Testis (tissue), 2 donors: ENCODE data around the gene CLASP2.

ENCODE experiments used
- CTCF ChIP-seq, 3 experiments: fragments of 450-650 bp in 2 of 3; fragments of 200-600 bp in 1 of 3; sonication (generic) in 1 of 3; IDR thresholded peaks; one replicate each; pipeline ENCODE4 v1.5.1; 2016 to 2019; ENCODE audit warnings: antibody characterized with exemption in 3 of 3, mild to moderate bottlenecking in 2 of 3, moderate library complexity in 1 of 3
- POLR2A ChIP-seq: fragments of 450-650 bp; IDR thresholded peaks from one replicate; pipeline ENCODE4 v1.6.1; 2017; ENCODE audit warnings: antibody characterized with exemption, mild to moderate bottlenecking, moderate library complexity

GRCh38 chr3:33665294-33665693, 52.8 kb downstream of the CLASP2 start:
- TF ChIP-seq CTCF (IDR thresholded peaks at IDR 0.05) (no peak), POLR2A (no peak)
